ENCODE results near the gene MCAT. TPM values are rescaled to one million over a fixed set of nuclear protein-coding genes. Genes with fewer than 3 reads are reported as not detected.
A peak's percentile ranks its signal among the peaks of the same experiment; 100 is the strongest.

MCAT gene
- total RNA-seq, 1 donor from 2014 or later = 6.8 TPM

- no peak for DNase-seq (ENCODE audit: low read depth in 2 of 2)
These were observed 29.0 kb upstream of the MCAT start for GRCh38 chr22:43172191-43172590.

GRCh38 chr22:43171607-43172006, 28.4 kb upstream of the MCAT start:
- no peak for DNase-seq (ENCODE audit: low read depth in 2 of 2)

GRCh38 chr22:43171019-43171491, 27.9 kb upstream of the MCAT start:
- DNase-seq (ENCODE audit: low read depth in 2 of 2) = no peak

- DNase-seq (ENCODE audit: low read depth in 2 of 2) = no peak
These were observed 26.9 kb upstream of the MCAT start for GRCh38 chr22:43170131-43170480.

GRCh38 chr22:43169310-43170130, 26.3 kb upstream of the MCAT start:
- DNase-seq (ENCODE audit: low read depth in 2 of 2) = no peak

GRCh38 chr22:43168471-43169309, 25.5 kb upstream of the MCAT start:
- DNase-seq (ENCODE audit: low read depth in 2 of 2) = peak in 1 of 2 donors; percentile 24

- DNase-seq (ENCODE audit: low read depth in 2 of 2) = no peak
These were observed 23.9 kb upstream of the MCAT start for GRCh38 chr22:43167001-43167589.

- no peak for DNase-seq (ENCODE audit: low read depth in 2 of 2)
These were observed 23.1 kb upstream of the MCAT start for GRCh38 chr22:43166132-43166930.

- peak in 1 of 2 donors; percentile 28 for DNase-seq (ENCODE audit: low read depth in 2 of 2)
These were observed 21.4 kb upstream of the MCAT start for GRCh38 chr22:43164636-43165035.

- no peak for DNase-seq (ENCODE audit: low read depth in 2 of 2)
These were observed 20.1 kb upstream of the MCAT start for GRCh38 chr22:43163241-43163795.

- DNase-seq (ENCODE audit: low read depth in 2 of 2) = no peak
These were observed 19.4 kb upstream of the MCAT start for GRCh38 chr22:43162412-43163150.

GRCh38 chr22:43160497-43161126, 17.4 kb upstream of the MCAT start:
- no peak for DNase-seq (ENCODE audit: low read depth in 2 of 2)

- peak in 1 of 2 donors; percentile 28 for DNase-seq (ENCODE audit: low read depth in 2 of 2)
These were observed 16.4 kb upstream of the MCAT start for GRCh38 chr22:43159484-43160178.

- no peak for DNase-seq (ENCODE audit: low read depth in 2 of 2)
These were observed 15.7 kb upstream of the MCAT start for GRCh38 chr22:43158778-43159483.

- no peak for DNase-seq (ENCODE audit: low read depth in 2 of 2)
These were observed 14.8 kb upstream of the MCAT start for GRCh38 chr22:43157874-43158546.

- DNase-seq (ENCODE audit: low read depth in 2 of 2) = no peak
These were observed 13.2 kb upstream of the MCAT start for GRCh38 chr22:43156413-43156812.

- DNase-seq (ENCODE audit: low read depth in 2 of 2) = no peak
These were observed 12.6 kb upstream of the MCAT start for GRCh38 chr22:43155789-43156188.
